HFF-Myc (cell line): ENCODE results near the gene MAP2K6.

Experiments used
- DNase-seq: peaks from one replicate; pipeline ENCODE4 v3.0.0-alpha.2; 2011; ENCODE audit warnings: low read depth; ENCODE audit errors: extremely low read depth
- H3K4me3 ChIP-seq: replicated peaks from 2 replicates; pipeline ENCODE4 v1.5.1; 2011; ENCODE audit warnings: low read depth, mild to moderate bottlenecking, control low read depth, low read length
- CTCF ChIP-seq: IDR thresholded peaks from 2 replicates; pipeline ENCODE4 v1.5.1; 2012; ENCODE audit warnings: mild to moderate bottlenecking, low read depth, low read length, control low read depth; ENCODE audit errors: missing control alignments

The MAP2K6 gene

GRCh38 chr17:69499318-69499717, 84.8 kb downstream of the MAP2K6 start:
- H3K4me3 ChIP-seq = no peak overlapping the region
- no peak for TF ChIP-seq CTCF
- no peak for DNase-seq

DNA sequence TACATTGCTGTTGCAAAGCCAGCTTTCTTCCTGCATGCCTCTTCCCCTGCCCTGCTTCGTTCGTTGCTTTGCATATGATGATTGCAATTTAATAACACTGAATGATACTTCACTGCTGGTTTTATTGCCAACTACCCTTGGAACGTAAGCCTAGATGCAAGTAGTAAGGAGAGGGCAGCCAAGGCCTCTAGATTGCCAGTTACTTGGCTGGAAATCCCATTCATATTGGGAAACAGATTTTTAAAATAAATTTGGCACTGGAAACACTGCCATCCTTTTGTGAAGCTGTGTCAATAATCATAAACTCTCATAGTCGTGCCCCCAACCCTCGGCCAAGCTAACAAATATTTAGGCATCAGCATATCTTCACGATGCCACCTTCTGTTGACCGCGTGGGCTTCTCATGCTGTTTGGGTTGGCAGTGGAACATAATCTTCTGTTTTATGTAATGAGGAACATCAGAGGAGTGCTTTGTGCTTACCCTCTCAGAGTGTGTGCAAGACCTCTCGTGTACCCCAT, 86.5 kb downstream of the MAP2K6 start:
- no peak for TF ChIP-seq CTCF
- DNase-seq = no peak
- H3K4me3 ChIP-seq = no peak overlapping the region

DNA sequence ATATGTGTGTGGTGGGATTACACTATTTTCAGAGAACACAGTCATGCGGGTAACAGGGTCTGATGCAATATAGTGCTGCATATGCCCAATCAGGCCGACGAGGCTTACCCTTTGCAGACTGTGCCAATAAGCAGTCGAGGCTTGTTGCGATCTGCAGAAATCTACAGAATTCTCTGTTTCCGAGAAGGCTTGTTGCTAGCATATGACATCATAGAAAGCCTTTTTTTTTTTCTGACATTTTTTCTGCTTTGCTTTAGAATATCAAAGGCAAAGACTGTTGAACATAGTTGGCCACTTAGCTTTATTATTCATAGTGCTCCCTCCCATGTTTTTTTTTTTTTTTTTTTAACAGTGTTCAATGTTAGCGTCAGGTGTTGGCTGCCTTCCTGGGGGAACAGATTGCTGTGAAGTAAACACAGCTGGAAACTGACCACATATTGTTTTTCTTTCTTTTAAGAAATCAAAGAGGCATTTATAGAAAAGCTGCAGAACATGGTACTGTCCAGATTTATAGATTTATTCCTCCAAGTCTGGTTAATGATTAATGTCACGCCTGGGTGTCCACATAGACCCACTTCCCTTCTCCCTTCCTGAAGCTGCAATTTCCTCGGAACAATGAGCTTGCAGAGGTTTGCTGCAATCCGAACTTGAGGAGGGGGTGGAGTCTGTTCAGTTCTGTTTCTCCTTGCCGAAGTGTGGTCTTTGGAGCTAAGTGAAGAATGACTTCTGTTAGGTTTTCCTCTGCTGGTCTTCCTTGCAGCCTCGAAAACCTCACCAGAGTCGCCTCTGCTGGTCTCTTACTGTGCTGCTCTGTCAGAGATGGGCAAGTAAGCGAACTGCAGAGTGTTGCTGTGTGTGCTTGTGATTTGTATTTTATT, 87.3 kb downstream of the MAP2K6 start:
- H3K4me3 ChIP-seq = peak overlapping the region; percentile 38
- peak; percentile 67 for DNase-seq
- TF ChIP-seq CTCF = no peak

DNA sequence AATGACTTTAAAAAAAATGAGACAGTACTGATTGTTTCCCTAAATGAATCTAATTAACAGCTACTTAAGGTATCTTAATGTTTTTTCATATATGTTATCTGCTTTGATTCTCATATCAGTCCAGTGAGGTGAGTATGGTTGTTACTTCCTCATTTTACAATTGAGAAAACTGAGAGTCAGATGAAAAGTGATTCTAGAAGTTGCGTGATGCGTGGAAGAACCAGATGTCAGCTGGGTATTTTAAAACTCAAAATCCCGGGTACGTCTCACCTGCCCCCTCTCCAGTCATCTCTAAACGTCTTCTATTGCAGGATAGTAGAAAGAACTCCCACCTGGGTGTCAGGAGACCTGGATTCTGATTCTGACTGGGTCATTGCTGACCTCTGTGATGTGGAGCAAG, 89.2 kb downstream of the MAP2K6 start:
- TF ChIP-seq CTCF = no peak
- no peak for DNase-seq
- H3K4me3 ChIP-seq = no peak overlapping the region

DNA sequence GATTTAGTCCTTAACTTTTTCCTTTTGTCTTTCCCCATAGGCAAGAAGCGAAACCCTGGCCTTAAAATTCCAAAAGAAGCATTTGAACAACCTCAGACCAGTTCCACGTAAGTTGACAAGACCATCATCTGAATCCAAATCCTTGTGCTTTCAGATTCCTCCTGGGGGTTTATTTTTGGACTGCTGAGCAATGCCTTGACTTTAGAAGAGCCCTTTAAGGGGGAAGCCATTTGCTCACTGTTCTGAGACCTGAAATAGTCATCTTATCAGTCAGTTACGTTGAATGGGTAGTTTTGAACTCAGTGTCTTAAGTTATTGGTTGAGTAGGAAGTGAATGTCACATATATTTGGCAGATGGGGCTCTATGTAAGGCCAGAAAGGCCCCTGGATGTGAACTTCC, 91.2 kb downstream of the MAP2K6 start:
- TF ChIP-seq CTCF = no peak
- DNase-seq = no peak
- no peak overlapping the region for H3K4me3 ChIP-seq

DNA sequence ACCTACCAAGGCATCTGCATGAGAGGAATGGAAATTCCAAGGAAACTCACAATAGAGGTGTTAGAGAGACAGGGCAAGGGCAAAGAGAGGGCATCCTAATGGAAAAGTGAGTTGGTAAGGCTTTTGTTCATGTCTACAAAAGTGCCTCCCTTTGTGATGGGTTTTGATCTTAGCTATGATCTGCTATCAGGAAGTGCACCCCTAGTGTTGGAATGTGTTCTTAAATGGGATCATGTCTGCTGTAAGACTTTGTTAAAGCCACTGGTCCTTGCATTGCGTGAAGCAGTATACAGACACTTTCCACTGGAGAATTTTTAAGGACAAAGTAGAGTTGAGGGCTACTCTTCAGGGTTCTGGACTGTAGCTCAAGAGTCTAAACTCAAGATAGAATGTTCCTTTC, 92.0 kb downstream of the MAP2K6 start:
- no peak for DNase-seq
- TF ChIP-seq CTCF = peak; percentile 46

More for the DNA sequence above, 92.0 kb downstream of the MAP2K6 start:
- H3K4me3 ChIP-seq = no peak overlapping the region
